ENCODE results near the gene SPNS3. TPM values are rescaled to one million over a fixed set of nuclear protein-coding genes. Genes with fewer than 3 reads are reported as not detected.

Gene SPNS3
- total and polyA plus RNA-seq, 2 of the 8 experiments (the other 6 are each of a cell fraction or from before 2014, with no cell fraction given): not detected

- POLR2A ChIA-PET (ENCODE audit: partially characterized antibody): interaction anchor here (1.2 to 1.7 kb wide), 2 partner anchors 68 to 95 kb away, joined by 3 to 4 read pairs; no protein-coding TSS in a partner anchor
- Histone ChIP-seq H4K91ac (replicated peaks; ENCODE audit: insufficient read length, low read length) (no peak overlapping the region), H4K5ac (ENCODE audit: insufficient read length, low read depth, low read length) (no peak overlapping the region), H2BK5ac (ENCODE audit: low read depth, low read length) (no peak overlapping the region), H3K4me1 (replicated peaks in 1 of 4; ENCODE audit: control insufficient read depth in 3 of 4, insufficient read depth in 4 of 4, low read length in 3 of 4) (no peaks in the 10 kb centered on the region), H3K79me2 (ENCODE audit: control insufficient read depth in 1 of 2, insufficient read depth in 2 of 2, low read length in 2 of 2) (no peaks in the 10 kb centered on the region), H3K56ac (replicated peaks; ENCODE audit: insufficient read length, low read depth, low read length) (no peak overlapping the region), H3K4me3 (ENCODE audit: extremely low read depth in 1 of 4, insufficient read depth in 2 of 4, low read depth in 3 of 4, low read length in 4 of 4) (no peak overlapping the region), H2BK15ac (ENCODE audit: low read length) (no peak overlapping the region), H3K4ac (replicated peaks; ENCODE audit: insufficient read length, low read depth, low read length) (no peak overlapping the region), H3K18ac (ENCODE audit: extremely low read depth, low read length) (no peak overlapping the region), H3K9ac (replicated peaks in 1 of 4; ENCODE audit: extremely low read depth in 1 of 4, low read depth in 3 of 4, low read length in 3 of 4) (no peak overlapping the region), H4K8ac (ENCODE audit: extremely low read depth, insufficient read depth, low read length) (no peak overlapping the region), H3K9me3 (ENCODE audit: insufficient read depth in 2 of 2, low read depth in 1 of 2, low read length in 1 of 2) (no peaks in the 10 kb centered on the region), H3K36me3 (ENCODE audit: control insufficient read depth in 2 of 4, insufficient read depth in 4 of 4, low read length in 3 of 4) (no peaks in the 10 kb centered on the region), H3K23me2 (ENCODE audit: low read depth, low read length) (no peaks in the 10 kb centered on the region), H3K79me1 (ENCODE audit: low read depth, low read length) (no peaks in the 10 kb centered on the region), H2BK20ac (ENCODE audit: low read length) (no peak overlapping the region), H2BK120ac (replicated peaks; ENCODE audit: low read depth, low read length) (no peak overlapping the region), H2BK12ac (ENCODE audit: low read depth, low read length) (no peak overlapping the region), H3K27me3 (replicated peaks in 1 of 4; ENCODE audit: control insufficient read depth in 3 of 4, extremely low read depth in 1 of 4, insufficient read depth in 3 of 4, low read length in 3 of 4) (no peaks in the 10 kb centered on the region; a peak in 2 of 7 replicates), H2AK5ac (ENCODE audit: low read depth, low read length) (no peak overlapping the region), H3K27ac (ENCODE audit: low read depth, low read length) (no peak overlapping the region), H2AFZ (ENCODE audit: low read length) (no peak overlapping the region), H3K14ac (ENCODE audit: insufficient read length) (no peak overlapping the region), H4K20me1 (replicated peaks in 1 of 2; ENCODE audit: control insufficient read depth in 1 of 2, insufficient read depth in 2 of 2, low read length in 2 of 2) (no peaks in the 10 kb centered on the region), H3K4me2 (ENCODE audit: insufficient read depth in 1 of 2, low read depth in 2 of 2, low read length in 2 of 2) (no peak overlapping the region), H3K23ac (ENCODE audit: insufficient read length) (no peak overlapping the region)
- WGBS, 2 experiments (ENCODE audit: extremely low coverage in 1 of 2, insufficient coverage in 1 of 2, insufficient read length in 1 of 2, insufficient replicate concordance in 2 of 2, low coverage in 1 of 2, low lambda C conversion rate in 2 of 2, missing lambda C conversion rate in 1 of 2): 59% methylated on average over 3 of the region's 3 CpGs; no CpG with 5 or more reads in 1 of the 2 experiments
- DNase-seq (ENCODE audit: low read depth in 1 of 2, low spot score in 2 of 2) (no peak), FAIRE-seq (no peak)
- CTCF ChIA-PET (ENCODE audit: partially characterized antibody): interaction anchor here (1.1 kb wide), 1 partner anchor 141 kb away, joined by 3 read pairs; no protein-coding TSS in a partner anchor
- TF ChIP-seq SP2 (IDR thresholded peaks at IDR 0.05; ENCODE audit: low read length): no peak
- no peak for TF ChIP-seq RBBP5 (IDR thresholded peaks at IDR 0.05; ENCODE audit: borderline replicate concordance, low read depth, low read length)
- TF ChIP-seq TAF1 (IDR thresholded peaks at IDR 0.05; ENCODE audit: low read depth, low read length): no peak
Measured at GRCh38 chr17:4442582-4442981, 8.8 kb downstream of the SPNS3 start.
